DND-41 (cell line): ENCODE results near the gene OR2L3.

Experiments used
- EZH2 ChIP-seq: IDR thresholded peaks from 3 replicates; pipeline ENCODE4 v1.6.1; 2012; ENCODE audit warnings: borderline replicate concordance, low read depth, mild to moderate bottlenecking, moderate library complexity, low read length, inconsistent platforms; ENCODE audit not compliant: severe bottlenecking
- TF ChIP-seq, protein P1 (sequence below): IDR thresholded peaks from 2 replicates; pipeline ENCODE4 v1.5.1; 2012; ENCODE audit warnings: borderline replicate concordance, low read length, moderate library complexity, mild to moderate bottlenecking; ENCODE audit not compliant: poor library complexity, severe bottlenecking; ENCODE audit errors: extremely low read depth

DNA sequence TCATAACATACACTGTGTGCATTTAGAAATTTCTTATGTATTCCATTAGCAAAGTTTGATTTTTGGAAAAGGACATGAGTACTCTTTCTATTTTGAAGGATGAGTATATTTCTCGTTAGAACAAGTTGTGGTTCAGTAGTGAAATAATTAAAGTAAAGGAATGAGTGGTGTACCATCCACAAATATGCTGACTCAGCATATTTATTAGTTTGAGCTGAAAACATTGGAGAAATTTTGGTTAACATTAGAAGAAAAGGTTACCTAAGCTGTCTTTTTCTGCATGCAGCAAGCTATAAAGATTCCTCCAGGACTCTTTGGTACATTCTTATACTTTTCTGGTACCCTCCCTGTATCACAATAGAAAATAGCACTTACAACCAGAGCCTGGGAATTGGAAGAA, 38.9 kb upstream of the OR2L3 start:
- no peak for TF ChIP-seq EZH2
- TF ChIP-seq, protein P1, sequence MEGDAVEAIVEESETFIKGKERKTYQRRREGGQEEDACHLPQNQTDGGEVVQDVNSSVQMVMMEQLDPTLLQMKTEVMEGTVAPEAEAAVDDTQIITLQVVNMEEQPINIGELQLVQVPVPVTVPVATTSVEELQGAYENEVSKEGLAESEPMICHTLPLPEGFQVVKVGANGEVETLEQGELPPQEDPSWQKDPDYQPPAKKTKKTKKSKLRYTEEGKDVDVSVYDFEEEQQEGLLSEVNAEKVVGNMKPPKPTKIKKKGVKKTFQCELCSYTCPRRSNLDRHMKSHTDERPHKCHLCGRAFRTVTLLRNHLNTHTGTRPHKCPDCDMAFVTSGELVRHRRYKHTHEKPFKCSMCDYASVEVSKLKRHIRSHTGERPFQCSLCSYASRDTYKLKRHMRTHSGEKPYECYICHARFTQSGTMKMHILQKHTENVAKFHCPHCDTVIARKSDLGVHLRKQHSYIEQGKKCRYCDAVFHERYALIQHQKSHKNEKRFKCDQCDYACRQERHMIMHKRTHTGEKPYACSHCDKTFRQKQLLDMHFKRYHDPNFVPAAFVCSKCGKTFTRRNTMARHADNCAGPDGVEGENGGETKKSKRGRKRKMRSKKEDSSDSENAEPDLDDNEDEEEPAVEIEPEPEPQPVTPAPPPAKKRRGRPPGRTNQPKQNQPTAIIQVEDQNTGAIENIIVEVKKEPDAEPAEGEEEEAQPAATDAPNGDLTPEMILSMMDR = no peak
